BLaER1 treated with 17β-estradiol and CSF1 and Interleukin-3, amounts not matched to agents 10 nM and 100 nM (cell line): ENCODE measurements around the gene PAN2.

Experiments used
- H3K27ac ChIP-seq, 11 experiments: shearing (Covaris generic); formaldehyde crosslinking; 2 replicates each; pipeline ENCODE4 v1.8.1; 2022
- H3K27me3 ChIP-seq, 11 experiments: shearing (Covaris generic); formaldehyde crosslinking; 2 replicates each; pipeline ENCODE4 v1.8.1; 2022
- H3K36me3 ChIP-seq, 11 experiments: shearing (Covaris generic); formaldehyde crosslinking; 2 replicates each; pipeline ENCODE4 v1.8.1; 2022
- H3K4me1 ChIP-seq, 10 experiments: shearing (Covaris generic); formaldehyde crosslinking; 2 replicates each; pipeline ENCODE4 v1.8.1; 2022
- H3K4me2 ChIP-seq, 11 experiments: shearing (Covaris generic); formaldehyde crosslinking; 2 replicates each; pipeline ENCODE4 v1.8.1; 2022
- H3K4me3 ChIP-seq, 10 experiments: shearing (Covaris generic); formaldehyde crosslinking; 2 replicates each; pipeline ENCODE4 v1.8.1; 2022
- H3K9ac ChIP-seq, 11 experiments: shearing (Covaris generic); formaldehyde crosslinking; 2 replicates each; pipeline ENCODE4 v1.8.1; 2022
- H3K9me3 ChIP-seq, 11 experiments: shearing (Covaris generic); formaldehyde crosslinking; replicated peaks in 1 of 11; 2 replicates each; pipeline ENCODE4 v1.8.1; 2022
- H4K20me1 ChIP-seq, 11 experiments: shearing (Covaris generic); formaldehyde crosslinking; 2 replicates each; pipeline ENCODE4 v1.8.1; 2022
- Cebpa-rat ChIP-seq, 11 experiments: shearing (Covaris generic); IDR thresholded peaks; 2 replicates each; pipeline ENCODE4 v1.8.1; 2022

The PAN2 gene, protein sequence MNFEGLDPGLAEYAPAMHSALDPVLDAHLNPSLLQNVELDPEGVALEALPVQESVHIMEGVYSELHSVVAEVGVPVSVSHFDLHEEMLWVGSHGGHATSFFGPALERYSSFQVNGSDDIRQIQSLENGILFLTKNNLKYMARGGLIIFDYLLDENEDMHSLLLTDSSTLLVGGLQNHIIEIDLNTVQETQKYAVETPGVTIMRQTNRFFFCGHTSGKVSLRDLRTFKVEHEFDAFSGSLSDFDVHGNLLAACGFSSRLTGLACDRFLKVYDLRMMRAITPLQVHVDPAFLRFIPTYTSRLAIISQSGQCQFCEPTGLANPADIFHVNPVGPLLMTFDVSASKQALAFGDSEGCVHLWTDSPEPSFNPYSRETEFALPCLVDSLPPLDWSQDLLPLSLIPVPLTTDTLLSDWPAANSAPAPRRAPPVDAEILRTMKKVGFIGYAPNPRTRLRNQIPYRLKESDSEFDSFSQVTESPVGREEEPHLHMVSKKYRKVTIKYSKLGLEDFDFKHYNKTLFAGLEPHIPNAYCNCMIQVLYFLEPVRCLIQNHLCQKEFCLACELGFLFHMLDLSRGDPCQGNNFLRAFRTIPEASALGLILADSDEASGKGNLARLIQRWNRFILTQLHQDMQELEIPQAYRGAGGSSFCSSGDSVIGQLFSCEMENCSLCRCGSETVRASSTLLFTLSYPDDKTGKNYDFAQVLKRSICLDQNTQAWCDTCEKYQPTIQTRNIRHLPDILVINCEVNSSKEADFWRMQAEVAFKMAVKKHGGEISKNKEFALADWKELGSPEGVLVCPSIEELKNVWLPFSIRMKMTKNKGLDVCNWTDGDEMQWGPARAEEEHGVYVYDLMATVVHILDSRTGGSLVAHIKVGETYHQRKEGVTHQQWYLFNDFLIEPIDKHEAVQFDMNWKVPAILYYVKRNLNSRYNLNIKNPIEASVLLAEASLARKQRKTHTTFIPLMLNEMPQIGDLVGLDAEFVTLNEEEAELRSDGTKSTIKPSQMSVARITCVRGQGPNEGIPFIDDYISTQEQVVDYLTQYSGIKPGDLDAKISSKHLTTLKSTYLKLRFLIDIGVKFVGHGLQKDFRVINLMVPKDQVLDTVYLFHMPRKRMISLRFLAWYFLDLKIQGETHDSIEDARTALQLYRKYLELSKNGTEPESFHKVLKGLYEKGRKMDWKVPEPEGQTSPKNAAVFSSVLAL

DNA sequence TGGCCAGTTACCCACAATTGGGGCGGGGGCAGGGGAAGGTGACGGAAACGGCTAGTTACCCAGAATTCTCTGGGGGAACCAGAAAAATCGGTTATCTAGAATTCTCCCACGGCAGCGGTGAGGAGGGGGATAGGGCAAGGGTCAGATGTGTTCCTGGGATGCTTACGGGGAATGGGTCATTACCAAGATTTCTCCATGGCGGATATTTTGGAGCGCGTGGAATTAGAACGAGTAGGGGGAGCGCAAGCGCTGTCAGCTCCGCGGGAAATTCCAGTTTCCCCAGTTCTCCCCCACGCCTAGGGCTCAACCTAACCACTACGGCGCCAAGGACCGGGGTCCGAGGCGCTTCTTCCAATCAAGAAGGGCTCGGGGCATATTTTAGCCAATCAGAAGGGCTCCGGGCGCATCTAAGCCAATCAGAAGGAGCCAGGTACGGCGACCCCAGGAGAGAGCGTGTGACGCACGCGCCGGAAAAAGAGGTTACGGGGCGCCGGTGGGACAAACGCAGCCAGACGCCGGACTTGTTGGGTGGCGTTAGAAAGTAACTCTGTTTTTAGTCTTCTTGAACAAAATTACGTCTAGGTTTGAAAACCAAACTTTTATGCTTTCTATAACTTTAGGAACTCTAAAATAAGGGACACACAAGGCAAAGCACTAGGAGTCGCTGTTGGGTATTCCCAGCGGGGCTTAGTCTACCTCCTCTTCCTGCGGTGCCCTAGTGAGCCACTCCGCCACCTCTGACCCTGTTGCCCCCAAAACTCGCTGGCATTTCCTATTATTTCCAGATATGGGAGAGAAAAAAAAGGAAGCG, at the start of gene PAN2:
Gene PAN2 (minus strand): TSS at position 322 of the 811 bp plus-strand sequence. CDS start 906 bp downstream, outside the sequence.
- H3K4me1 ChIP-seq: peaks cover 30 to 62% (median 48%) of the 10 kb centered on the region in 10 experiments
- TF ChIP-seq Cebpa-rat (IDR thresholded peaks at IDR 0.05): no peak

DNA sequence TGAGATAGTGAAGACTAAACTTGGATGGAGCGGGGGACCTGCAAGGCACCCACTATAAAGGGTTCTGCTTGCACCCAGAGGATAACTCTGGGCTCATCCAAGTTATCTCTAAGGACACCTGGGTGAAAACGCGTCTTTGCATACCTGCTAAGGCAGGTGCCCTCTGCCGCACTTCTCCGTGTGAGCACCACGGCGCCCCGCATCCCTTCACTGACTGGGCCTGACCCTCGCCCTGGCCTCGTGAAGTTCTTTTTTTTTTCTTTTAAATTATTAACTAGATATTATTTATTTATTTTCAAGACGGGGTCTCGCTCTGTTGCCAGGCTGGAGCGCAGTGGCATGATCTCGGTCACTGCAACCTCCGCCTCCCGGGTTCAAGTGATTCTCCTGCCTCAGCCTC, 48.8 kb upstream of the PAN2 start:
- no peaks in the 10 kb centered on the region for H3K27me3 ChIP-seq
- no peak overlapping the region for H3K4me3 ChIP-seq
- no peak overlapping the region for H3K4me2 ChIP-seq
- H3K4me1 ChIP-seq: peaks cover 0 to 4% (median 0%) of the 10 kb centered on the region in 10 experiments; a peak in 2 of 20 replicates
- H3K9me3 ChIP-seq: peaks cover 0 to 5% (median 0%) of the 10 kb centered on the region in 11 experiments; a peak in 3 of 22 replicates
- no peak for TF ChIP-seq Cebpa-rat (IDR thresholded peaks at IDR 0.05)
- H3K27ac ChIP-seq: no peak overlapping the region
- no peak overlapping the region for H3K9ac ChIP-seq
- H4K20me1 ChIP-seq: no peaks in the 10 kb centered on the region
- H3K36me3 ChIP-seq: no peaks in the 10 kb centered on the region

More for the DNA sequence above, at the start of gene PAN2:
- Histone ChIP-seq H3K27me3 (no peaks in the 10 kb centered on the region), H3K9ac (peak within 1 kb of the TSS; percentile 80 to 91 (median 84)), H3K4me3 (peak within 1 kb of the TSS; percentile 61 to 79 (median 67)), H3K4me2 (peak within 1 kb of the TSS; percentile 82 to 96 (median 91)), H3K9me3 (no peaks in the 10 kb centered on the region), H3K27ac (peak within 1 kb of the TSS; percentile 79 to 96 (median 90)), H4K20me1 (no peaks in the 10 kb centered on the region), H3K36me3 (peaks cover 0 to 1% (median 0%) of the 10 kb centered on the region in 11 experiments; a peak in 2 of 22 replicates)

DNA sequence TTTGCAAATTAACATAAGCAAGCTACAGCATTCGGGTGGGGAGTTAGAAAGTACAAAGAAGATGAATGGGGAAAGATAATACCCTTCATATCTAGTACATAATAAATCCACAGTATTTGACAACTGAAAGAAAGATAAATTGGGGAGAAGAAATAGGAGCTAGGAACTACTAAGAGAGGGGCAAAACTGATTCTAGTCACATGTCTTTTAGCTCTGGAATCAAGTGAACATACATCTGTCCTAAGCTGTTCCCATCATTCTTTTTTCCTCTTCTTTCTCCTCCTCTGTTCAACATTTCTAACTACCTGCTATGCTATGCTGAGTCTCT, 44.2 kb upstream of the PAN2 start:
- no peaks in the 10 kb centered on the region for H4K20me1 ChIP-seq

DNA sequence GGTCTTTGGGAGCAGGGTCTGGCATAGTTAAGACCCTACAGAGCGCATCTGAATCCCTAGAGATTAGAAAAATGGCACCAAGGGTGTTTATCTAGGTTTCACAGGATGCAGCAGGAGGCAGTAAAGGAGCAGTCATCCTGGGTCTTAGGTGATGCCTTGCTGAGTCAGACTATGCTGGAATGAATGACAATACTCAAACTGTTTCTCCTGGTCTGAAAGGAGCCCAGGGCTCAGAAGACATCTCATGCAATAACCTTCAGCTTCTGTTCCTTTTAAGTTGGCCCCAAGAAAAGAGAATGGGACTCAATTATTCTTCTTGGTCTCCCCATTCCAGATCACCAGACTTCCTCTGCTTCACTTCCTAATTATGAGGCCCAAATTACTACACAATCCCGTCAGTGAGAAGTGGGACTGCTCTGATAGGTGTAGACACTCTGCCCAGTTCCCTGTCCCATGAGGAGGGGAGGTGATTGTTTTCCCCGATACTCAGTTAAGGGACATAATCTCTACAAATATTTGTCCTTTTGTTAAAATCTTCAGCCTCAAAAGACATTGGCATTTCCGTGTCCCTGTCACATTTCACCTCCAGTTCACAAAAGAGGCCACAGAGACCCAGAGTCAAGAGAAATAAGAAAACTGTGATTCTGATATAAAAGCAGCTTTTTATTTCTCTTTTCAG, 43.6 kb upstream of the PAN2 start:
- H3K27me3 ChIP-seq: no peaks in the 10 kb centered on the region
- no peak overlapping the region for H3K27ac ChIP-seq
- peak overlapping the region in 4 of 11 experiments; percentile 73 to 95 (median 84); a peak in 8 of 22 replicates for H3K4me2 ChIP-seq
- TF ChIP-seq Cebpa-rat (IDR thresholded peaks at IDR 0.05): no peak
- H3K9me3 ChIP-seq: peaks cover 10 to 22% (median 17%) of the 10 kb centered on the region in 11 experiments; a peak in 20 of 22 replicates
- H4K20me1 ChIP-seq: no peaks in the 10 kb centered on the region
- H3K4me1 ChIP-seq: peaks cover 27 to 42% (median 34%) of the 10 kb centered on the region in 10 experiments
- no peaks in the 10 kb centered on the region for H3K36me3 ChIP-seq
- H3K9ac ChIP-seq: no peak overlapping the region
- H3K4me3 ChIP-seq: no peak overlapping the region

More for the DNA sequence above, 44.2 kb upstream of the PAN2 start:
- Histone ChIP-seq H3K27ac (no peak overlapping the region), H3K36me3 (no peaks in the 10 kb centered on the region), H3K4me3 (no peak overlapping the region), H3K9ac (no peak overlapping the region), H3K27me3 (no peaks in the 10 kb centered on the region), H3K9me3 (peaks cover 6 to 17% (median 12%) of the 10 kb centered on the region in 11 experiments; a peak in 20 of 22 replicates), H3K4me1 (peaks cover 27 to 42% (median 34%) of the 10 kb centered on the region in 10 experiments), H3K4me2 (no peak overlapping the region)
- no peak for TF ChIP-seq Cebpa-rat (IDR thresholded peaks at IDR 0.05)

DNA sequence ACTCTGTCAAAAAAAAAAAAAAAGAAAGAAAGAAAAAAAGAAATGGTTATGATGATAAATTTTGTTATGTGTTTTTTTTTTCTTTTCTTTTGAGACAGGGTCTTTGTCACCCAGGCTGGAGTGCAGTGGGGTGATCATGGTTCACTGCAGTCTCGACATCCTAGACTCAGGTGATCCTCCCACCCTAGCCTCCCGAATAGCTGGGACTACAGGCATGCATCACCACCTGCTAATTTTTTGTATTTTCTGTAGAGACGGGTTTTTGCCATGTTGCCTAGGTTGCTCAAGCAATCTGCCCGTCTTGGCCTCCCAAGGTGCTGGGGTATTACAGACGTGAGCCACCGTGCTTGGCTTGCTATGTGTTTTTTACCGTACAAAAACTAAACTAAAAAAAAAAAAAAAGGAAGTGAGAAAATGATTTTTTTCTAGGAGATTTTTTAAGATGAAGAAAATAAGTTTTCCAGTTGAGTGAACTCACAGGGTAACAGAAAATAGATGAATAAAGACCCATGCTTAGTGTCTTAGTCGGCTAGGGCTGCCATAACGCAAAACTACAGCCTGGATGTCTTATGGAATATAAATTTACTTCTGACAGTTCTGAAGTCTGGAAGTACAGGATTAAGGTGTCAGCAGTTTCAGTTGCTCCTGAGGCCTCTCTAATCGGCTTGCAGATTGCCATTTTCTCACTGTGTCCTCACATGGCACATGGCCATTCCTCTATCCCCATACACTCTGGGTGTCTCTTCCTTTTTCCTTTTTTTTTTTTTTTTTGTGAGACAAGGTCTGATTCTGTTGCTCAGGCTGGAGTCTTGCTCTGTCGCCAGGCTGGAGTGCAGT, 42.0 kb upstream of the PAN2 start:
- Histone ChIP-seq H3K27me3 (no peaks in the 10 kb centered on the region), H3K9ac (peak overlapping the region in 8 of 11 experiments; percentile 10 to 61 (median 28); a peak in 9 of 22 replicates), H3K4me2 (peak overlapping the region; percentile 57 to 95 (median 72)), H3K4me1 (peaks cover 27 to 42% (median 34%) of the 10 kb centered on the region in 10 experiments), H3K4me3 (peak overlapping the region in 2 of 10 experiments; percentile 16 to 26; a peak in 2 of 20 replicates), H3K9me3 (peaks cover 14 to 23% (median 19%) of the 10 kb centered on the region in 11 experiments; a peak in 20 of 22 replicates), H3K36me3 (no peaks in the 10 kb centered on the region), H3K27ac (peak overlapping the region in 10 of 11 experiments; percentile 15 to 73 (median 54); a peak in 18 of 22 replicates), H4K20me1 (no peaks in the 10 kb centered on the region)
- no peak for TF ChIP-seq Cebpa-rat (IDR thresholded peaks at IDR 0.05)

DNA sequence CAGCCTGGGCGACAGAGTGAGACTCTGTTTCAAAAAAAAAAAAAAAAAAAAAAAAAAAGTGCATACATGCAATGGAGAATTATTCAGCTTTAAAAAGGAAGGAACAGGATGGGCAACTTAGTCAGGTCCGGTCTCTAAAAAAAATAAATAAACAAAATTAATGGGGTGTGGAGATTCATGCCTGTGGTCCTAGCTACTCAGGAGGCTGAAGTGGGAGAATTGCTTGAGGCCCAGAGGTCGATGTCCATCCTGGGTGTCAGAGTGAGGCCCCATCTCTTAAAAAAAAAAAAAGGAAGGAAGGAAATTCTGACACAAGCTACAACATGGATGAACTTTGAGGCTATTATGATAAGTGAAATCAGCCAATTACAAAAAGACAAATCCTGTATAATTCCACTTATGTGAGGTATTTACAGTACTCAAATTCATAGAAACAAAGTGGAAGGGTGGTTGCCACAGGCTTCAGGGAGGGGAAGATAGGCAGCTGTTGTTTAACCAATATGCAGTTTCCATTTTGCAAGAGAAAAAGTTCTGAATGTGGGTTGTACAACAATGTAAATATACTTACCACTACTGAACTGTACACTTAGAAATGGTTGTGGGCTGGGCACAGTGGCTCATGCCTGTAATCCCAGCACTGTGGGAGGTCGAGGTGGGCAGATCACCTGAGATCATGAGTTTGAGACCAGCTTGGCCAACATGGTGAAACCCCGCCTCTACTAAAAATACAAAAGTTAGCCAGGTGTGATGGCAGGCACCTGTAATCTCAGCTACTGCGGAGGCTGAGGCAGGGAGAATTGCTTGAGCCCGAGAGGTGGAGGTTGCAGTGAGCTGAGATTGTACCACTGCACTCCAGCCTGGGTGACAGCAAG, 41.2 kb upstream of the PAN2 start:
- Histone ChIP-seq H3K9ac (peak overlapping the region in 1 of 11 experiments; percentile 15; a peak in 3 of 22 replicates), H3K4me3 (no peak overlapping the region), H3K4me1 (peaks cover 27 to 42% (median 34%) of the 10 kb centered on the region in 10 experiments), H3K27ac (peak overlapping the region in 9 of 11 experiments; percentile 12 to 73 (median 50); a peak in 13 of 22 replicates), H4K20me1 (no peaks in the 10 kb centered on the region), H3K36me3 (no peaks in the 10 kb centered on the region), H3K4me2 (peak overlapping the region; percentile 57 to 95 (median 72)), H3K9me3 (peaks cover 14 to 23% (median 19%) of the 10 kb centered on the region in 11 experiments; a peak in 20 of 22 replicates), H3K27me3 (no peaks in the 10 kb centered on the region)
- TF ChIP-seq Cebpa-rat (IDR thresholded peaks at IDR 0.05): no peak
